ENCODE data around the gene ATP8B4. TPM values are rescaled to one million over a fixed set of nuclear protein-coding genes. Genes with fewer than 3 reads are reported as not detected.

ATP8B4 gene
- polyA plus RNA-seq, 1 experiment = 1.0 TPM

GRCh38 chr15:50109076-50109987, 9.7 kb downstream of the ATP8B4 start:
- H3K9me3 ChIP-seq (ENCODE audit: control insufficient read depth, insufficient read depth, low read length) = no peaks in the 10 kb centered on the region
- CTCF ChIA-PET = no interaction called here

GRCh38 chr15:50108461-50108860, 10.6 kb downstream of the ATP8B4 start:
- no peak for TF ChIP-seq CTCF (IDR thresholded peaks at IDR 0.05; ENCODE audit: low read depth, low read length)
- Histone ChIP-seq H3K27ac (ENCODE audit: low read depth, low read length) (no peak overlapping the region), H3K27me3 (ENCODE audit: control insufficient read depth, insufficient read depth, low read length) (no peaks in the 10 kb centered on the region), H3K4me3 (ENCODE audit: low read depth, low read length) (no peak overlapping the region), H3K9me3 (ENCODE audit: control insufficient read depth, insufficient read depth, low read length) (no peaks in the 10 kb centered on the region)
- CTCF ChIA-PET = no interaction called here
- DNase-seq (ENCODE audit: low read depth, low spot score) = no peak
- POLR2A ChIA-PET = no interaction called here

More at GRCh38 chr15:50109076-50109987, 9.7 kb downstream of the ATP8B4 start:
- TF ChIP-seq CTCF (IDR thresholded peaks at IDR 0.05; ENCODE audit: low read depth, low read length) = no peak
- H3K27me3 ChIP-seq (ENCODE audit: control insufficient read depth, insufficient read depth, low read length) = no peaks in the 10 kb centered on the region
- DNase-seq (ENCODE audit: low read depth, low spot score) = no peak
- no peak overlapping the region for H3K4me3 ChIP-seq (ENCODE audit: low read depth, low read length)
- POLR2A ChIA-PET = no interaction called here
- H3K27ac ChIP-seq (ENCODE audit: low read depth, low read length) = no peak overlapping the region

GRCh38 chr15:50107591-50108408, 11.2 kb downstream of the ATP8B4 start:
- Histone ChIP-seq H3K27me3 (ENCODE audit: control insufficient read depth, insufficient read depth, low read length) (no peaks in the 10 kb centered on the region), H3K9me3 (ENCODE audit: control insufficient read depth, insufficient read depth, low read length) (no peaks in the 10 kb centered on the region), H3K27ac (ENCODE audit: low read depth, low read length) (no peak overlapping the region), H3K4me3 (ENCODE audit: low read depth, low read length) (no peak overlapping the region)
- TF ChIP-seq CTCF (IDR thresholded peaks at IDR 0.05; ENCODE audit: low read depth, low read length) = no peak
- ChIA-PET POLR2A (no interaction called here), CTCF (no interaction called here)
- no peak for DNase-seq (ENCODE audit: low read depth, low spot score)

- POLR2A ChIA-PET = no interaction called here
- no peak for TF ChIP-seq CTCF (IDR thresholded peaks at IDR 0.05; ENCODE audit: low read depth, low read length)
- Histone ChIP-seq H3K9me3 (ENCODE audit: control insufficient read depth, insufficient read depth, low read length) (no peaks in the 10 kb centered on the region), H3K27ac (ENCODE audit: low read depth, low read length) (no peak overlapping the region), H3K27me3 (ENCODE audit: control insufficient read depth, insufficient read depth, low read length) (no peaks in the 10 kb centered on the region), H3K4me3 (ENCODE audit: low read depth, low read length) (no peak overlapping the region)
- CTCF ChIA-PET = no interaction called here
- DNase-seq (ENCODE audit: low read depth, low spot score) = no peak
Measured at GRCh38 chr15:50107157-50107556, 11.9 kb downstream of the ATP8B4 start.

- DNase-seq (ENCODE audit: low read depth, low spot score) = no peak
- TF ChIP-seq CTCF (IDR thresholded peaks at IDR 0.05; ENCODE audit: low read depth, low read length) = no peak
- Histone ChIP-seq H3K9me3 (ENCODE audit: control insufficient read depth, insufficient read depth, low read length) (no peaks in the 10 kb centered on the region), H3K27me3 (ENCODE audit: control insufficient read depth, insufficient read depth, low read length) (no peaks in the 10 kb centered on the region), H3K27ac (ENCODE audit: low read depth, low read length) (no peak overlapping the region), H3K4me3 (ENCODE audit: low read depth, low read length) (no peak overlapping the region)
- POLR2A ChIA-PET = no interaction called here
- CTCF ChIA-PET = no interaction called here
Measured at GRCh38 chr15:50106457-50106856, 12.6 kb downstream of the ATP8B4 start.
